GF-D8 (cell line): ENCODE data around the gene RLF.
"Not testable (repeated sequence)": the region's sequence is repeated elsewhere in the genome, so short reads cannot be mapped to it uniquely, and the experiment has no call there.

ENCODE experiments used
- DNase-seq: peaks from one replicate; lab custom pipeline; 2025; lab: John Stamatoyannopoulos, UW

Gene RLF

DNA sequence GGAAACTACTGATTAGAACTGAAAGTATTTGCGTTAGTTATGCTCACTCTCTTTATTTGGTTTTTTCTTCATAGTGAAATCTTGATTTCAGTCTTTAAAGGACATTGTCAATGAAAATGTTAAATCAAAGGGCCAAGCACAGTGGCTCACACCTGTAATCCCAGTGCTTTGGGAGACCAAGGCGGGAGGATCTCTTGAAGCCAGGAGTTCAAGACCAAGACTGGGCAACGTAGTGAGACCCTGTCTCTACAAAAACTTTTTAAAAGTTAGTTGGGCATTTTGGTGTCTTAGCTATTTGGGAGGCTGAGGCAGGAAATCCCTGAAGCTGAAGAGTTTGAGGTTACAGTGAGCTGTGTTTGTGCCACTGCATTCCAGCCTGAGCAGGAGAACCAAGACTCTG, 13.6 kb downstream of the RLF start:
- DNase-seq: no peak

DNA sequence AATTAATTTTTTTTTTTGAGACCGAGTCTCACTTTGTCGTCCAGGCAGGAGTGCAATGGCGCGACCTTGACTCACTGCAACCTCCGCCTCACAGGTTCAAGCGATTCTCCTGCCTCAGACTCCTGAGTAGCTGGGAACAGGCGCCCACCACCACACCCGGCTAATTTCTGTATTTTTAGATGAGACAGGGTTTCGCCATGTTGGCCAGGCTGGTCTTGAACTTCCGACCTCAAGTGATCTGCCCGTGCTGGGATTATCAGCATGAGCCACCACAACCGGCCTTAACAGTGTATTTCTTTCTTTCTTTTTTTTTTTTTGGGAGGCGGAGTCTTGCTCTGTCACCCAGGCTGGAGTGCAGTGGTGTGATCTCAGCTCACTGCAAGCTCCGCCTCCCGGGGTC, 15.8 kb downstream of the RLF start:
- not testable (repeated sequence) for DNase-seq

GRCh38 chr1:40178200-40178599, 17.0 kb downstream of the RLF start:
- DNase-seq: no peak

GRCh38 chr1:40179496-40180089, 18.4 kb downstream of the RLF start:
- no peak for DNase-seq

- no peak for DNase-seq
These were observed 22.0 kb downstream of the RLF start for GRCh38 chr1:40183055-40183710.

- DNase-seq: no peak
These were observed 23.0 kb downstream of the RLF start for GRCh38 chr1:40184193-40184592.

DNA sequence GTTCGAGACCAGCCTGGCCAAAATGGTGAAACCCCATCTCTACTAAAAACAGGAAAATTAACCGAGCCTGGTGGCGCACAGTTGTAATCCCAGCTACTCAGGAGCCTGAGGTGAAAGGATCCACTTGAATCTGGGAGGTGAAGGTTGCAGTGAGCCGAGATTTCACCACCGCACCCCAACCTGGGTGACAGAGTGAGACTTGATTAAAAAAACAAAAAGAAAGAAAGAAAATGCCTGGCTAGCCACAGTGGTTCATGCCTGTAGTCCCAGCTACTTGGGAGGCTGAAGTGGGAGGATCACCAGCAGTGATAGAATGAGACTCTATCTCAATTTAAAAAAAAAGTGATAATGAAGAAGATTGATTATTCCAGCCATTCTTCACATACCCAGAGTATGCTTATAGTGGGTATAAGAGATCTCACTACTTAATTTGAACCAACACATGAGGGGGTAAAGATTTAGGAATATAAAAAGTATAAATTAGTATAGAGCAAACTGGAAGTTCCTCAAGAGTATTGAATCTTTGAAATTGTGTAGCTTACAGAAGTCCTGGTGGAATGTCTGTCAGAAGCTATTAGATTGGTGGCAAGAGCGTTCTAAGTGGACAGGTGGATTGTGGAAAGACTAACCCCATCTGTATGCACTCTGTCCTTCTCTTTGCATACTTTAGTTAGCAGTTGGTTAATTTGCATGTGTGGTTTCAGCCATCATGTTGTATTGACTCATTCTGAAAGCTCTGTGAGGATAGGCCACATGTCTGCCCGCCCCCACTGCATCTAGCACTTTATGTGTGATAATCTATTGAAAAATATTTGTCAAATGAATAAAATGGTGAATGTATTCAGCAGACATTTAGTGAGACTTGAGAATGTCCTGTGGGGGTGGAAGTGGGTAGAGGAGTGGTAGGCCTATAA, 25.0 kb downstream of the RLF start:
- DNase-seq: no peak

DNA sequence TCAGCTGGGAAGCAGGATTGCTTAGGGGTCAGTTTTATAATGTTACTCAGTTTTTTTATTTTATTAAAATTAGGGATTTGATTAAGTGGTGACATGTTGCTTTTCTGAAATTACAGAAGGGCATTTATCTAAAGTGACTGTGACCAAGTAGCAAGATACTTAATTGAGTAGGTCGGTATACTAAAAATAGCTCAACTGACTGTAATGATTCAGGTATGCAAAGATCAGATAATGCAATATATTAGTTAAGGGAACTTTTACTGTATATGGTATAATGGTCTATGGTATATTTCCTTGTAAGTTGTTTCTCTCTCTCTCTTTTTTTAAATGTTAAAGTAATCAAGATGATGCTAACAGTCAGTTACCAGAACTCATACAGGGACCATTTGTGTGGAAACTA, 26.2 kb downstream of the RLF start:
- no peak for DNase-seq

DNA sequence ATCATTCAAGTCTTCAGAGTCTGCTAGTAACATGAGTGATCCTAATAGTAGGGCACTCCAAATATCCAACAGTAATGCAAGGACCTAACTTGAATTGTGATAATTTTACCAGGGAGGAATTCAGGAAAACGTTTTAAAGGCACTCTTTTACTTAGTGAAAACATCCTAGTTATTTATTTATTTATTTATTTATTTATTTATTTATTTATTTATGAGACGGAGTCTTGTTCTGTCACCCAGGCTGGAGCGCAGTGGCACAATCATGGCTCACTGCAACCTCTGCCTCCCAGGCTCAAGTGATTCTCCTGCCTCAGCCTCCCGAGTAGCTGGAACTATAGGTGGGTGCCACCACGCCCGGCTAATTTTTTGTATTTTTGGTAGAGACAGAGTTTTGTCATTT, 33.5 kb downstream of the RLF start:
- not testable (repeated sequence) for DNase-seq

- DNase-seq: no peak
These were observed 36.5 kb downstream of the RLF start for GRCh38 chr1:40197656-40198055.

DNA sequence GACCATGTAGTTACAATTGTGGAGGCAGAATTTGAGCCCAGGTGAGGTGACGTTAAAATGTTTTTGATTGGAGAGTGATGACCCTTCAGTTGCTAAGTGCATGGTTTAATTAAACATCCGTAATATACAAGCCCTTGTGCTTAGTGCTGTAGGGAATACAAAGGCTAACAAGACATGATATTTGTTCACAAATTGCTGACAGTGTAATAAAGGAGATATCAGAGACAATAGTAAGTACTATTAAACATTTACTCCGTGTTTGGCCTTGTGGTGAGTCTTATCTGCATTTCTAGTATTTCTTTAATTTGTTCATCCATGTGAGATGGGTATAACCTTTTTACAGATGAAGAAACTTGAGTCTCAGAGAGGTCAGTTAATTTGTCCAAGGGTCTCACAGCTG, 37.9 kb downstream of the RLF start:
- DNase-seq: no peak

DNA sequence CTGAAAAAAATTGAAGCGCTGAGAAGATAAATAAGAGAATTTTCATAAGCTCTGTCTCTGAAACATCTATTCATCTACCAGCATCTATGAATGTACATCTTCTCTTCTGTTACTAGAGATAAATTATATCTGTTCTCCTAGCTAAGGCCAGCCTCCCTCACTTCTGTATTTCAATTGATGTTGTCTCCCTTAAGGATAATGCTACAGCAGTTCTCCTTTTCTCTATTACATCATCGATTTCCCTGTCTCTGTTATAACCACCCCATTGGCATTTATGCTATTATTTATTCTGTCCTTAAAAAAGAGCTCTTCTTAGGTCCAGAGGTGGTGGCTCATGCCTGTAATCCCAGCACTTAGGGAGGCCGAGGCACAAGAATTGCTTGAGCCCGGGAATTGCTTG, 43.7 kb downstream of the RLF start:
- DNase-seq: no peak

- DNase-seq: no peak
These were observed 49.5 kb downstream of the RLF start for GRCh38 chr1:40210511-40211204.

- no peak for DNase-seq
These were observed 57.1 kb downstream of the RLF start for GRCh38 chr1:40218333-40218732.

DNA sequence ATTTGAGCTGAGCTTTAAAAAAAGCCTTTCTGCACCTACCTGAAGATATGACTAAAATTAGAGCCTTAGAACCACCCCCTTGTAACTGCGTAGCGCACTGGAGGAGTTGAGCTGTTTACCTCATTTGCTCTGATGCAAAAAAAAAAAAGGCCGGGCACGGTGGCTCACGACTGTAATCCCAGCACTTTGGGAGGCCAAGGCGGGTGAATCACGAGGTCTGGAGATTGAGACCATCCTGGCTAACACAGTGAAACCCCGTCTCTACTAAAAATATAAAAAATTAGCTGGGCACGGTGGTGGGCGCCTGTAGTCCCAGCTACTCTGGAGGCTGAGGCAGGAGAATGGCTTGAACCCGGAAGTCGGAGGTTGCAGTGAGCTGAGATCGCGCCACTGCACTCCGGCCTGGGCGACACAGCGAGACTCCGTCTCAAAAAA, 60.3 kb downstream of the RLF start:
- DNase-seq: not testable (repeated sequence)

GRCh38 chr1:40221977-40222772, 61.0 kb downstream of the RLF start:
- DNase-seq: no peak

DNA sequence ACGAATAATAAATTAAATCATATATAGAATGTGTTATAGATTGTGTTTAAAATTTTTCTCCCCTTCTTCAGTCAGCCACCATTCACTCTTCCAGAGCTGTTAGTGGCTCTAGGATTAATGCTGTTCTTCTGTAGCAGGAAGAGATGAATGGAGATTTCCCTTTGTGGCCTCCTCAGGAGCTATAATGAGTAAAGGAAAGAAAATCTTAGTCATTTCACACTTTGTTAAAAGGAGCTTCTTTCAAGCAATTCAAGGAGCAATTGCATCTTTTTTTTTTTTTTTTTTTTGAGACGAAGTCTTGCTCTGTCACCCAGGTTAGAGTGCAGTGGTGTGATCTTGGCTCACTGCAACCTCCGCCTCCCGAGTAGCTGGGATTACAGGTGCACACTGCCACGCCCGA, 62.9 kb downstream of the RLF start:
- no peak for DNase-seq

DNA sequence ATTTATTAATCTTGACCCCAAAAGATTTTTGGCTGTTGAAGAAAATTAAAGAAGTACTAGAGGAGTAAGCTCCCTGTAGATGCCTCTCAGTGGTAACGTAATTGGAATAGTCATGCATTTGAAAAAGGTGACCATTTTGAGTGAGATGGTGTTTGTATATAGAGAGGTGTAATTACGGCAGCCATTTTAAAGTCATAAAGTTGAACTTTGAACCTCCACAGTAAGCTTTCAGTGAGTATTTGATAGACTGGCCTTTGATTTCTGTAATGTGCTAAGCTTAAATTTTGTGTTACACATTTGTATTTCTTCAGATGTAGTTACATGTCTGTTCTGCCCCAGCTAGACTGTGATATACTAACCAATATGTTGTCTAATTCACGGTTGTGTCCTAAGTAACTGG, 65.0 kb downstream of the RLF start:
- DNase-seq: no peak

GRCh38 chr1:40232444-40232843, 71.3 kb downstream of the RLF start:
- DNase-seq: no peak

DNA sequence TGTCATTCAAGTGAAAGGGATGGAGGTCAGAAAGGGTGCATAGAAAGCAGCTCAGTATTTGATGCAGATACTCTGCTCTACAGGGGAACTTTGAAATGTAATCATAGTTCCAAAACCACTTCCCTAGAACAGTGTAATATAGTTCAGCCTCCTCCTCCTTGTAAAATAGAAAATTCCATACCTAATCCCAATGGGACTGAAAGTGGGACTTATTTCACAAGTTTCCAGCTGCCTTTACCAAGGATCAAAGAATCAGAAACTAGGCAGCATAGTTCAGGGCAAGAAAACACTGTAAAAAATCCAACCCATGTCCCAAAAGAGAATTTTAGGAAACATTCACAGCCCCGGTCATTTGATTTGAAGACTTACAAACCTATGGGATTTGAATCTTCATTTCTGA, 78.4 kb downstream of the RLF start:
- DNase-seq: no peak

- no peak for DNase-seq
These were observed 79.2 kb downstream of the RLF start for GRCh38 chr1:40240390-40240789.

GRCh38 chr1:40241362-40241761, 80.2 kb downstream of the RLF start:
- DNase-seq: no peak
